IMR-90 (cell line): ENCODE measurements around the gene POU2AF2. TPM values are rescaled to one million over a fixed set of nuclear protein-coding genes. Genes with fewer than 3 reads are reported as not detected.

Source experiments
- ATAC-seq: fragments of 200-7000 bp; cut with Tn5 transposase; 2 replicates; pipeline ENCODE4 v1.9.1; 2020; ENCODE audit warnings: low read depth, mild to moderate bottlenecking, moderate library complexity
- BruUV-seq: library from RNA; stranded (reverse); fragments of 400-500 nt; replicated peaks from 2 replicates; lab custom pipeline; 2021; lab: Mats Ljungman, UMichigan
- CTCF ChIA-PET: fragments of 300-600 bp; formaldehyde crosslinking; extraction: SDS; loops from one replicate; lab custom pipeline; 2021; ENCODE audit warnings: antibody characterized with exemption; lab: Yijun Ruan, JAX
- POLR2A ChIA-PET: fragments of 300-600 bp; sonication (Branson Sonifier 250); formaldehyde crosslinking; loops from one replicate; lab custom pipeline; 2022; ENCODE audit warnings: antibody characterized with exemption; ENCODE audit not compliant: unreplicated experiment; lab: Charles Lee
- DNase-seq: peaks from one replicate; pipeline ENCODE4 v3.0.0; 2013
- H2AFZ ChIP-seq: replicated peaks from 2 replicates; pipeline ENCODE3; 2013; ENCODE audit warnings: low read length, mild to moderate bottlenecking; ENCODE audit not compliant: poor library complexity
- H2AK5ac ChIP-seq: 2 replicates; pipeline ENCODE4 v1.6.1; 2013; ENCODE audit warnings: low read depth, low read length, inconsistent platforms
- H2AK9ac ChIP-seq: replicated peaks from 2 replicates; pipeline ENCODE3; 2013; ENCODE audit warnings: mild to moderate bottlenecking, low read depth, low read length, moderate library complexity; ENCODE audit not compliant: poor library complexity
- H2BK120ac ChIP-seq: 2 replicates; pipeline ENCODE4 v1.6.1; 2013; ENCODE audit warnings: low read depth, low read length, inconsistent platforms
- H2BK15ac ChIP-seq: 3 replicates; pipeline ENCODE4 v1.6.1; 2013; ENCODE audit warnings: low read depth, low read length, inconsistent platforms
- H2BK20ac ChIP-seq: 2 replicates; pipeline ENCODE4 v1.6.1; 2013; ENCODE audit warnings: low read depth, mild to moderate bottlenecking, inconsistent platforms, low read length, moderate library complexity
- H2BK5ac ChIP-seq: 2 replicates; pipeline ENCODE4 v1.6.1; 2013; ENCODE audit warnings: mild to moderate bottlenecking, low read depth, low read length, inconsistent platforms; ENCODE audit not compliant: poor library complexity, severe bottlenecking
- H3K14ac ChIP-seq: replicated peaks from 2 replicates; pipeline ENCODE4 v1.6.1; 2013; ENCODE audit warnings: low read depth, low read length, inconsistent platforms
- H3K18ac ChIP-seq: 2 replicates; pipeline ENCODE4 v1.6.1; 2013; ENCODE audit warnings: low read depth, low read length, control low read depth
- H3K23ac ChIP-seq: 2 replicates; pipeline ENCODE4 v1.6.1; 2013; ENCODE audit warnings: low read depth, low read length, inconsistent platforms
- H3K27ac ChIP-seq: 2 replicates; pipeline ENCODE4 v1.5.1; 2013; ENCODE audit warnings: mild to moderate bottlenecking, control low read depth, low read length; ENCODE audit not compliant: insufficient read depth
- H3K27me3 ChIP-seq: 2 replicates; pipeline ENCODE4 v1.6.1; 2013; ENCODE audit warnings: low read length; ENCODE audit not compliant: control insufficient read depth, insufficient read depth
- H3K36me3 ChIP-seq: 2 replicates; pipeline ENCODE4 v1.6.1; 2013; ENCODE audit warnings: low read length, mixed read lengths; ENCODE audit not compliant: control insufficient read depth, insufficient read depth
- H3K4ac ChIP-seq: 2 replicates; pipeline ENCODE4 v1.6.1; 2013; ENCODE audit warnings: low read depth, low read length, inconsistent platforms
- H3K4me1 ChIP-seq: 2 replicates; pipeline ENCODE4 v1.6.1; 2013; ENCODE audit warnings: low read length, mixed read lengths; ENCODE audit not compliant: control insufficient read depth, insufficient read depth
- H3K4me2 ChIP-seq: 2 replicates; pipeline ENCODE4 v1.6.1; 2013; ENCODE audit warnings: low read depth, mild to moderate bottlenecking, control low read depth, low read length, moderate library complexity
- H3K4me3 ChIP-seq: 2 replicates; pipeline ENCODE4 v1.5.1; 2013; ENCODE audit warnings: low read depth, mild to moderate bottlenecking, control low read depth, low read length, moderate library complexity; ENCODE audit not compliant: insufficient read depth
- H3K56ac ChIP-seq: 2 replicates; pipeline ENCODE4 v1.6.1; 2013; ENCODE audit warnings: low read length, inconsistent platforms; ENCODE audit not compliant: insufficient read depth; ENCODE audit errors: extremely low read depth
- H3K79me1 ChIP-seq, 2 experiments: 2 replicates each; pipeline ENCODE4 v1.6.1; 2013; ENCODE audit warnings: low read length in 2 of 2, inconsistent platforms in 1 of 2, low read depth in 1 of 2
- H3K9ac ChIP-seq: 2 replicates; pipeline ENCODE4 v1.6.1; 2013; ENCODE audit warnings: low read depth, low read length, control low read depth
- H3K9me1 ChIP-seq: 2 replicates; pipeline ENCODE4 v1.6.1; 2013; ENCODE audit warnings: low read length, inconsistent platforms; ENCODE audit not compliant: insufficient read depth
- H3K9me3 ChIP-seq: 2 replicates; pipeline ENCODE4 v1.6.1; 2013; ENCODE audit warnings: low read length; ENCODE audit not compliant: control insufficient read depth, insufficient read depth
- H4K20me1 ChIP-seq: 2 replicates; pipeline ENCODE4 v1.6.1; 2013; ENCODE audit warnings: low read length, inconsistent platforms; ENCODE audit not compliant: insufficient read depth
- H4K5ac ChIP-seq: 2 replicates; pipeline ENCODE4 v1.6.1; 2013; ENCODE audit warnings: mild to moderate bottlenecking, low read depth, low read length, control low read depth
- H4K8ac ChIP-seq, 2 experiments: 2 replicates each; pipeline ENCODE4 v1.6.1; 2013; ENCODE audit warnings: low read depth in 2 of 2, low read length in 2 of 2, control low read depth in 1 of 2, inconsistent platforms in 1 of 2
- H4K91ac ChIP-seq: 2 replicates; pipeline ENCODE4 v1.6.1; 2013; ENCODE audit warnings: low read depth, low read length, inconsistent platforms; ENCODE audit not compliant: insufficient read depth
- BHLHE40 ChIP-seq: fragments of 150-350 bp; IDR thresholded peaks from 2 replicates; pipeline ENCODE4 v1.6.1; 2016; ENCODE audit warnings: mild to moderate bottlenecking, low read depth, low read length
- CEBPB ChIP-seq: IDR thresholded peaks from 2 replicates; pipeline ENCODE4 v1.6.1; 2012; ENCODE audit warnings: low read depth, low read length, improper control_type of control experiment
- CHD1 ChIP-seq: IDR thresholded peaks from 2 replicates; pipeline ENCODE4 v1.6.1; 2012; ENCODE audit warnings: low read depth, low read length, improper control_type of control experiment
- FOS ChIP-seq: fragments of 150-350 bp; IDR thresholded peaks from 2 replicates; pipeline ENCODE4 v1.6.1; 2016; ENCODE audit warnings: low read depth, low read length
- MAFK ChIP-seq: IDR thresholded peaks from 2 replicates; pipeline ENCODE4 v1.6.1; 2012; ENCODE audit warnings: low read depth, low read length, improper control_type of control experiment
- MAZ ChIP-seq: IDR thresholded peaks from 2 replicates; pipeline ENCODE4 v1.6.1; 2012; ENCODE audit warnings: low read depth, mild to moderate bottlenecking, low read length, improper control_type of control experiment, moderate library complexity, borderline replicate concordance
- MXI1 ChIP-seq: IDR thresholded peaks from 2 replicates; pipeline ENCODE4 v1.6.1; 2012; ENCODE audit warnings: low read depth, mild to moderate bottlenecking, low read length, moderate library complexity, borderline replicate concordance
- NFE2L2 ChIP-seq: fragments of 150-350 bp; IDR thresholded peaks from 2 replicates; pipeline ENCODE4 v1.6.1; 2016; ENCODE audit warnings: low read depth, mild to moderate bottlenecking, low read length
- POLR2A ChIP-seq: IDR thresholded peaks from 2 replicates; pipeline ENCODE4 v1.6.1; 2012; ENCODE audit warnings: mild to moderate bottlenecking, low read depth, low read length
- RAD21 ChIP-seq: IDR thresholded peaks from 2 replicates; pipeline ENCODE4 v1.6.1; 2012; ENCODE audit warnings: low read length, improper control_type of control experiment
- RCOR1 ChIP-seq: IDR thresholded peaks from 2 replicates; pipeline ENCODE4 v1.6.1; 2012; ENCODE audit warnings: mild to moderate bottlenecking, low read length, improper control_type of control experiment; ENCODE audit not compliant: insufficient replicate concordance
- RFX5 ChIP-seq: IDR thresholded peaks from 2 replicates; pipeline ENCODE4 v1.8.0; 2012; ENCODE audit warnings: low read depth, mild to moderate bottlenecking, low read length, moderate library complexity
- SMC3 ChIP-seq: fragments of 150-350 bp; IDR thresholded peaks from 2 replicates; pipeline ENCODE4 v1.6.1; 2016; ENCODE audit warnings: low read depth, mild to moderate bottlenecking, antibody characterized with exemption, low read length, moderate library complexity
- WGBS, 2 experiments: methylation state at CpG; one replicate each; pipeline versions ENCODE4 v1.1.5 to v1.1.7; 2013; ENCODE audit warnings: missing lambda C conversion rate in 2 of 2; ENCODE audit not compliant: insufficient read length in 1 of 2; ENCODE audit errors: extremely low coverage in 2 of 2; 5-methylcytosine and 5-hydroxymethylcytosine counted together
- dilution Hi-C: fragments of 300-500 bp; cut with HindIII; formaldehyde crosslinking; loops from one replicate; pipeline ENCODE4 v1.14.3; 2018; ENCODE audit warnings: low sequenced_read_pairs; ENCODE audit not compliant: unreplicated experiment
- in situ Hi-C: fragments of 300-500 bp; cut with MboI; formaldehyde crosslinking; loops from 3 replicates; pipeline ENCODE4 v1.14.3; 2019; ENCODE audit warnings: low sequenced_read_pairs, inconsistent platforms, mixed read lengths
- intact Hi-C: fragments of 100-400 bp; cut with micrococcal nuclease; formaldehyde crosslinking; loops from 2 replicates; pipeline ENCODE4 v1.10.0; 2022
- polyA plus RNA-seq, 3 experiments: library from polyadenylated mRNA; depleted of rRNA; stranded (reverse); fragments of >200 nt; gene quantifications; 2 replicates each; pipeline ENCODE4 v1.2.3, GENCODE V29; 2012; ENCODE audit warnings: low replicate concordance in 1 of 3
- total RNA-seq: library from RNA; depleted of rRNA; stranded (reverse); fragments of >200 nt; gene quantifications from 2 replicates; pipeline ENCODE4 v1.2.3, GENCODE V29; 2012
- TF ChIP-seq, protein P1 (sequence below): fragments of 150-350 bp; IDR thresholded peaks from 2 replicates; pipeline ENCODE4 v1.6.1; 2016; ENCODE audit warnings: low read depth, mild to moderate bottlenecking, low read length, moderate library complexity, borderline replicate concordance
- TF ChIP-seq, protein P2 (sequence below): fragments of 150-350 bp; IDR thresholded peaks from 2 replicates; pipeline ENCODE4 v1.6.1; 2017; ENCODE audit warnings: mild to moderate bottlenecking, antibody characterized with exemption, low read length, low read depth
- TF ChIP-seq, protein P3 (sequence below): conservative IDR thresholded peaks from 2 replicates; pipeline ENCODE4 v1.5.1; 2012; ENCODE audit warnings: mild to moderate bottlenecking, low read depth, low read length, improper control_type of control experiment

The POU2AF2 gene
- total and polyA plus RNA-seq, 2 of the 4 experiments (the other 2 are of a cell fraction) = not detected

DNA sequence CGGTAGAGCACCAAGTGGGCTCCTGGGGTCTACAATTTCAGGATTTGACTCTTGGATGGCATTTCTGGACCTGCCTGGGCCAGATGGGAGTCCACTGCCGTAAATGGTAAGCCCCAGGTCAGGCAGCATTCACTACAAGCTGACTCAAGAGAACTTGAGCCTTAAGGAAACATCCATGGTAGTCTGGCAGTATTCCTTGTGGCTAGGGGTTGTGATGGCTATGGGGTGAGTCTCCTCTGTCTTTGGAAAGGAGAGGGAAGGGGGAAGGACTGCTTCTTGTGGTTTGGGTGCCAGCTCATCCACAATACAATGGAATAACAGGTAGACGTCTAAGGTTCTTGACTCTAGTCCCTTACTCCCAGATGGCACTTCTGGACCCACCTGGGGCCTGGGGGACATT is 32.3 kb upstream of the POU2AF2 start:
- Histone ChIP-seq H3K4me3 (no peak overlapping the region), H3K36me3 (no peaks in the 10 kb centered on the region), H4K8ac (no peak overlapping the region), H3K79me1 (no peaks in the 10 kb centered on the region), H3K18ac (no peak overlapping the region), H4K91ac (no peak overlapping the region; the same call in 1 of the 2 replicates), H3K4me2 (no peak overlapping the region), H2AK5ac (peak overlapping the region; percentile 15), H2AFZ (peak overlapping the region; percentile 63), H3K9ac (no peak overlapping the region), H3K14ac (peak overlapping the region; percentile 74; the same call in 1 of the 2 replicates), H2BK120ac (no peak overlapping the region), H4K20me1 (no peaks in the 10 kb centered on the region), H3K4ac (no peak overlapping the region), H3K4me1 (no peaks in the 10 kb centered on the region; the same call in 1 of the 2 replicates), H2BK20ac (peak overlapping the region; percentile 43; the same call in 1 of the 2 replicates), H2BK15ac (peak overlapping the region; percentile 85; the same call in 1 of the 3 replicates), H3K23ac (no peak overlapping the region; the same call in 1 of the 2 replicates), H3K56ac (no peak overlapping the region), H3K9me3 (no peaks in the 10 kb centered on the region), H2BK5ac (peak overlapping the region; percentile 41), H3K27ac (no peak overlapping the region), H3K27me3 (no peaks in the 10 kb centered on the region), H2AK9ac (peak overlapping the region; percentile 28), H3K9me1 (no peaks in the 10 kb centered on the region), H4K5ac (no peak overlapping the region)
- dilution Hi-C loops = no loop called here
- no TSS peak for BruUV-seq
- in situ Hi-C loops = no loop called here
- DNase-seq (peak; percentile 53), ATAC-seq (no peak)
- TF ChIP-seq, protein P1, sequence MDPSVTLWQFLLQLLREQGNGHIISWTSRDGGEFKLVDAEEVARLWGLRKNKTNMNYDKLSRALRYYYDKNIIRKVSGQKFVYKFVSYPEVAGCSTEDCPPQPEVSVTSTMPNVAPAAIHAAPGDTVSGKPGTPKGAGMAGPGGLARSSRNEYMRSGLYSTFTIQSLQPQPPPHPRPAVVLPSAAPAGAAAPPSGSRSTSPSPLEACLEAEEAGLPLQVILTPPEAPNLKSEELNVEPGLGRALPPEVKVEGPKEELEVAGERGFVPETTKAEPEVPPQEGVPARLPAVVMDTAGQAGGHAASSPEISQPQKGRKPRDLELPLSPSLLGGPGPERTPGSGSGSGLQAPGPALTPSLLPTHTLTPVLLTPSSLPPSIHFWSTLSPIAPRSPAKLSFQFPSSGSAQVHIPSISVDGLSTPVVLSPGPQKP = no peak
- no peak for TF ChIP-seq MAZ
- TF ChIP-seq RCOR1 = no peak
- no peak for TF ChIP-seq FOS
- no peak for TF ChIP-seq POLR2A
- no peak for TF ChIP-seq CEBPB
- TF ChIP-seq, protein P2, sequence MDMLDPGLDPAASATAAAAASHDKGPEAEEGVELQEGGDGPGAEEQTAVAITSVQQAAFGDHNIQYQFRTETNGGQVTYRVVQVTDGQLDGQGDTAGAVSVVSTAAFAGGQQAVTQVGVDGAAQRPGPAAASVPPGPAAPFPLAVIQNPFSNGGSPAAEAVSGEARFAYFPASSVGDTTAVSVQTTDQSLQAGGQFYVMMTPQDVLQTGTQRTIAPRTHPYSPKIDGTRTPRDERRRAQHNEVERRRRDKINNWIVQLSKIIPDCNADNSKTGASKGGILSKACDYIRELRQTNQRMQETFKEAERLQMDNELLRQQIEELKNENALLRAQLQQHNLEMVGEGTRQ = no peak
- TF ChIP-seq SMC3 = no peak
- no peak for TF ChIP-seq MXI1
- TF ChIP-seq, protein P3, sequence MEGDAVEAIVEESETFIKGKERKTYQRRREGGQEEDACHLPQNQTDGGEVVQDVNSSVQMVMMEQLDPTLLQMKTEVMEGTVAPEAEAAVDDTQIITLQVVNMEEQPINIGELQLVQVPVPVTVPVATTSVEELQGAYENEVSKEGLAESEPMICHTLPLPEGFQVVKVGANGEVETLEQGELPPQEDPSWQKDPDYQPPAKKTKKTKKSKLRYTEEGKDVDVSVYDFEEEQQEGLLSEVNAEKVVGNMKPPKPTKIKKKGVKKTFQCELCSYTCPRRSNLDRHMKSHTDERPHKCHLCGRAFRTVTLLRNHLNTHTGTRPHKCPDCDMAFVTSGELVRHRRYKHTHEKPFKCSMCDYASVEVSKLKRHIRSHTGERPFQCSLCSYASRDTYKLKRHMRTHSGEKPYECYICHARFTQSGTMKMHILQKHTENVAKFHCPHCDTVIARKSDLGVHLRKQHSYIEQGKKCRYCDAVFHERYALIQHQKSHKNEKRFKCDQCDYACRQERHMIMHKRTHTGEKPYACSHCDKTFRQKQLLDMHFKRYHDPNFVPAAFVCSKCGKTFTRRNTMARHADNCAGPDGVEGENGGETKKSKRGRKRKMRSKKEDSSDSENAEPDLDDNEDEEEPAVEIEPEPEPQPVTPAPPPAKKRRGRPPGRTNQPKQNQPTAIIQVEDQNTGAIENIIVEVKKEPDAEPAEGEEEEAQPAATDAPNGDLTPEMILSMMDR = no peak
- TF ChIP-seq CHD1 = no peak
- TF ChIP-seq MAFK = no peak
- TF ChIP-seq BHLHE40 = no peak
- TF ChIP-seq RFX5 = no peak
- TF ChIP-seq RAD21 = no peak
- TF ChIP-seq NFE2L2 = no peak
- 100% methylated on average over 1 of the region's 3 CpGs; no CpG with 5 or more reads in 1 of the 2 experiments for WGBS, 2 experiments
- intact Hi-C loops = no loop called here
- ChIA-PET CTCF (interaction anchor here (0.6 kb wide), 1 partner anchor 17 kb away, joined by 3 read pairs; no protein-coding TSS in a partner anchor), POLR2A (no interaction called here)
